GM19328 (cell line): ENCODE data around the gene CEBPG.

ENCODE experiments used
- ATAC-seq: cut with Tn5 transposase; IDR thresholded peaks from one replicate; pipeline ENCODE4 v1.9.1; 2021; ENCODE audit warnings: mild to moderate bottlenecking, moderate library complexity; ENCODE audit not compliant: unreplicated experiment

Gene CEBPG

GRCh38 chr19:33394723-33395560, 21.4 kb downstream of the CEBPG start:
- no peak for ATAC-seq

GRCh38 chr19:33395561-33396550, 22.3 kb downstream of the CEBPG start:
- no peak for ATAC-seq

DNA sequence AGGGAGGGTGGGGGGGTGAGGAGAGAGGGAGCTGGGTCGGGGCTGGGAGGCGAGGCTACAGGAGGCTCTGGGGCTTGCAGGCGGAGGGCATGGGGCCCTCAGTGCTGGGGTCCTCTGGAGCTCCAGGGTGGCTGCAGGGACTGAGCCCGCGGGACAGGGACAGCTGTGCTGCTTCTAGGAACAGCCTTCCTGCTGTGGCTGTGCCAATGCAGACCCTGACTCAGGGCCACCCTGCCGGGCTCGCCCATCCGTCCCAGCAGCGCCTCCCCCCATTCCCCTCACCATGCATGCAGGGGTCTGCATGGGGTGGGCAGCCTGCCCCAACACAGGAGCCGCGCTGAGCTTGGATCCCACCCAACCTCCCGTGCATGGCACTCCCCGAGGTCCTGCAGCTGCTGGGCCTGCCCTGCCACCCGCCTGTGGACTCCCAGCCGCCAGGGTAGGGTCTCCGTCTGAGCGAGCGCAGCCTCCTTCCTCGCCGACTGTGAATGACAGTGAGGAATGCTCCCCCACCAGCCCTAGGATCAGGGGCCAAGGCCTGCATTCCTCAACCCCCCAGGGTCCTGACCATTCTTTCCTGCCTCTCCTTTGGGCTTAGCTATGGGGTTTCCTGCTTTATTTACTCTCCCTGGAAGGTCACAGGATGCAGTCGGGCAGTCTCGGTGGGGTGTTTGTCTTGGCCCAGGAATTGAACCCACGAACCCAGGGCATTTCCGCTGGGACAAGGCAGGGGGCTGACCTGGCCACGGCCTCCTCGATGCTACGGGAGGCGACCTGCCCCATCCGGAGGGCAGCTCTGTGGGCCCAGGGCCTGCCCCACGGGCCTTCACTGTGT, 23.4 kb downstream of the CEBPG start:
- no peak for ATAC-seq

DNA sequence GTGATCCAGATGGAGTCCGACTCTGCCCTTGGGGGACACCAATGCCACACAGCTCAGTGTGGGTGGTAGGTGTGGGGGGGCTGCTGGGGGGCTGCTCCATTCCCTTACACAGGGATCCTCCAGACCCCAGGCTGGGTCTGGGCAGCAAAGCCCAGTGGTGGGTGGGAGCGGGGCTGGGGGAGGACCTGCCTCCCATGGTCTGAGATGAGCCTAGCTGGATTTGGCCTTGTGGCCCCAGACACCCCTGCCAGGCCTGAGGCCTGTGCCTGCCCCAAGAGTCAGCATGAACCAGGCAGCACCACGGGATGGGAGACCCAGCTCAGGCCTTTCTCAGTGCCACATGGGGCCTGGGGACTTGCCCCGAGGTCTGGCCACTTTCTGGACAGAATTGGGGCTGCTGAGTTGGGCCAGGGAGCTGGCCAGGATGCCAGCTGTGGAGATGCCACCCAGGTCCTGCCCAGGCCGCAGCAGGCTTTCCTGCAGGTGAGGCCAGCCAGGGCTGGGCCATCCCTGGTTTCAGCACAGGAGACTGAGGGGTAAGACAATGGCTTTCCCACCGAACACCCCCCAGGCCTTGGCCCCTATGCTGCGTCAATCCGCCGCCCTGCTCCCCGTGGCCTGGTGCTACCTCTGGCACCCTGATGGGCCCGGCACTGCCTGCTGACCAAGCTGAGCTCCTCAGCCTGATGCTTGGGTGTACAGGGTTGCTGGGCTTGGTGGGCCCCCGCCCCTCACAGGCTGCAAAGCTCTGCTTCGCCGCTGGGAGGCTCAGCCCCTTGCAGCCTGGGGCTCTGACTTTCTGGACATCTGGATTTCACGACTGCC, 24.2 kb downstream of the CEBPG start:
- ATAC-seq = no peak

GRCh38 chr19:33398361-33399060, 25.0 kb downstream of the CEBPG start:
- ATAC-seq = no peak

DNA sequence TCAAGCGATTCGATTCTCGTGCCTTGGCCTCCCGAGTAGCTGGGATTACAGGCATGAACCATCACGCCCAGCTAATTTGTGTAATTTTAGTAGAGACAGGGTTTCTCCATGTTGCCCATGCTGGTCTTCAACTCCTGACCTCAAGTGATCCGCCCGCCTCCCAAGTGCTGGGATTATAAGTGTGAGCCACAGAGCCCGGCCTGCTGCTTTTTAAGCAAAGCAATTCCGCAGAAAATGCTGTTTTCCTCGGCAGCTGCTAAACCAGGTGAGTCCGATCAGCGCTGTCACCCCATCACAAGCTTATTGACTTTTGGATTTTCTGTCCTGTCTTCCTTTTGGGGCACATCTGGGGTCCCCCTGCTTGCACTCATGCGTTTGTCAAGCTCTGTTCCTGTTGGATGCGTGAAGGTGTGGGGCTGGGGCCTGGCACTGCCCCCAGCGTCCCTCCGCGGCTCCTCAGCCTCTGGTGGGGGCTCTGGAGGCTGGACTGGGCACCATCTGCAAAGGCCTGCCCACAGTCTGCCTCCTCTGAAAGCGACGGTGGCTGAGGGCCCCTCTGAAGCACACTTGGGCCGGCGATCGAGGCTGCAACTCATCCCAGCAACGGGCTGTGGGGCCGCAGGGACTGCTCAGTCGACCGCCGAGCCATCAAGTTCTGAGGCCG, 25.7 kb downstream of the CEBPG start:
- no peak for ATAC-seq

GRCh38 chr19:33399745-33400681, 26.5 kb downstream of the CEBPG start:
- ATAC-seq = no peak

- no peak for ATAC-seq
Observed at GRCh38 chr19:33400856-33401682, 27.6 kb downstream of the CEBPG start.

GRCh38 chr19:33401683-33402420, 28.3 kb downstream of the CEBPG start:
- ATAC-seq = no peak

- ATAC-seq = no peak
Observed at GRCh38 chr19:33402421-33403220, 29.1 kb downstream of the CEBPG start.

- ATAC-seq = no peak
Observed at GRCh38 chr19:33403221-33403972, 29.9 kb downstream of the CEBPG start.

DNA sequence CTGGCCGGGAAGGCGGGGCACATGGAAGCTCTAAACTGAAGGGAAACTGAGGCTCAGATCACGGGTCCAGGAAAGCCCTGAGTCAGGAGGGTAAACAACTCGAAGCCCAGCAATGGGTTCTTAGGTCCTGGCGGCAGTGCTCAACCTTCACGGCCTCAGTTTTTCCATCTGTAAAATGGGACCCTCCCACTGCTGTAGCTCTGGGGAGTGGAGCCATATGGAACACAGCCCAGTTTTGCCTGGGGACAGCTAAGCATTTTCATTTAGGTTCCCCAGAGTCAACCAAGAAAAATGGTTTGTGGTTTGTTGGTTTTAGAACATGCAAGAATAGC, 30.4 kb downstream of the CEBPG start:
- ATAC-seq = no peak

GRCh38 chr19:33404506-33405253, 31.2 kb downstream of the CEBPG start:
- no peak for ATAC-seq

GRCh38 chr19:33405254-33405552, 31.7 kb downstream of the CEBPG start:
- no peak for ATAC-seq
